GM10248 (cell line): Measurements from ENCODE around the gene CLCN2.
A peak's percentile ranks its signal among the peaks of the same experiment; 100 is the strongest.

ENCODE experiments used
- CTCF ChIA-PET: fragments of 300-600 bp; sonication (Branson Sonifier 250); formaldehyde crosslinking; extraction: SDS; loops from one replicate; lab custom pipeline; 2021; ENCODE audit warnings: antibody characterized with exemption; lab: Yijun Ruan, JAX
- POLR2A ChIA-PET: fragments of 350-650 bp; sonication (Branson Sonifier 250); formaldehyde crosslinking; extraction: SDS; loops from one replicate; lab custom pipeline; 2020; ENCODE audit warnings: antibody characterized with exemption; lab: Yijun Ruan, JAX
- DNase-seq: peaks from one replicate; pipeline ENCODE4 v3.0.0; 2012; ENCODE audit errors: extremely low spot score
- CTCF ChIP-seq: IDR thresholded peaks from 2 replicates; pipeline ENCODE4 v1.5.1; 2012; ENCODE audit warnings: mild to moderate bottlenecking, low read depth; ENCODE audit errors: extremely low read depth, missing control alignments, control extremely low read depth

The CLCN2 gene

DNA sequence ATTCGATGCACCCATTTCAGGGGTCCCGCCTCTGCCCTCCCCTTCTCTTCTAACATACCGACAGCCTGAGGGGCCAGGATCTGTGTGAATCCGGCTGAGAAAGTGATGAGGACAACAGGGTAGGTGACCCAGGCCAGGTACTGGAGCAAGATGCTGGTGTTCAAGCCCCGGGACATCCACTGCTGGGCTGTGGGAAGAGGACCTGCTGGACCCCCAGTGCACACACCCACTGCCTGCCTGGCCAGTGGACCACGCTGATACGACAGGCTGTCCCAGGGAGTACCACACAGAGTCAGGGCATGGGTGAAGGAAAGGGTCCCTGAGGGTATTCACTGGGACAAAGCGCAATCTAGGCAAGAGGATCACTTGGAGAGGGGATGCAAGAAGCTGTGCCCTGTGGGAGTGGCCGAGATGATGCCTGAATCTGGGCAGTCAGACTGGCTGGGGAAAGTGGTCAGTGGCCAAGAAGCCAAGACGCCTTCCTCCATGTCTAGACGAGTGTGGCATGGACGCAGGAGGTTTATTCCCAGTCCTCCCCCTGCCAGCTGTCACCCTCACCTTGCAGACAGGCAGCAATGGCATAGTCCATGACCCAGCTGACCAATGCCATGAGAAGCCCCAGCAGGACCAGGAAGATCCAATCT is 3.2 kb downstream of the CLCN2 start:
- ChIA-PET POLR2A (interaction anchor here (0.7 kb wide), 1 partner anchor 32 kb away, joined by 3 read pairs; no protein-coding TSS in a partner anchor), CTCF (interaction anchor here (2.8 kb wide), 1 partner anchor 182 kb away, joined by 10 read pairs; no protein-coding TSS in a partner anchor)
- DNase-seq: no peak
- TF ChIP-seq CTCF: no peak

- ChIA-PET CTCF (no interaction called here), POLR2A (interaction anchor here (0.7 kb wide), 1 partner anchor 31 kb away, joined by 3 read pairs; no protein-coding TSS in a partner anchor)
- no peak for TF ChIP-seq CTCF
- no peak for DNase-seq
Observed at GRCh38 chr3:184357248-184358123, 3.9 kb downstream of the CLCN2 start.

GRCh38 chr3:184355261-184356040 is 6.0 kb downstream of the CLCN2 start:
- CTCF ChIA-PET: interaction anchor here (0.9 to 3.3 kb wide), 6 partner anchors 11 to 158 kb away, joined by 3 to 18 read pairs (median 3); partner anchors contain the start of gene FAM131A
- no peak for TF ChIP-seq CTCF
- POLR2A ChIA-PET: no interaction called here
- no peak for DNase-seq

GRCh38 chr3:184354754-184355153 is 6.7 kb downstream of the CLCN2 start:
- DNase-seq: no peak
- CTCF ChIA-PET: interaction anchor here (0.9 to 3.3 kb wide), 5 partner anchors 17 to 159 kb away, joined by 3 to 18 read pairs (median 3); partner anchors contain the start of gene FAM131A
- POLR2A ChIA-PET: no interaction called here
- TF ChIP-seq CTCF: no peak

DNA sequence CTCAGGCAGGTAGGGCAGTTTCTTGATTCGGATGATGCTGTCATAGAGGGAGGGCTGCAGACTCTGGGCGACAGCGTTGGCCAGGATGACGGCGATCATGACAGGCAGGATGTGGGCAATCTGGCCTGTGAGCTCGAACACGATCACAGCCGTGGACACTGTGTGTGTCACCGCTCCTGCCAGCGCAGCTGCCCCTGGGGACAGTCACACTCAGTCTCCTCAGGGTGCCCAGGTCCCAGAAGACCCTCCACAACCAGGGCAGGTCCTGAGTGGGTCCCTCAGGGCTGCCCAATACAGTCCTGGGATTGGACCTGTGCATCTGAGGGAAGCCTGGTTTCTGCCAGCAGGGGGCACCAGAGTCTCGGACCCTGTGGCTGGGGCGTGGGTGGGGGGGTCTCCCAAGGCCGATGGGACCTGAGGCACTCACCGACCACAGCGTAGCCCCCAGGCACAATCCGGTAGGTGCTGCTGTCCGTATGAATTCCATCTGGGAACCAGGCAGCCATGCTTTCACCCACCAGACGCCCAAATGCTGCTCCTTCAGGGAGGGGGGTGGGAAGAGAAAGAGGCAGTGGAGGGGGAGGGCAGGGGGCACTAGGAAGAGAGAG is 7.2 kb downstream of the CLCN2 start:
- POLR2A ChIA-PET: interaction anchor here (0.6 kb wide), 1 partner anchor 36 kb away, joined by 5 read pairs; no protein-coding TSS in a partner anchor
- peak; percentile 84 for DNase-seq
- CTCF ChIA-PET: interaction anchor here (0.8 to 3.3 kb wide), 20 partner anchors 8 to 196 kb away, joined by 3 to 31 read pairs (median 4); partner anchors contain the start of genes CLCN2, FAM131A and POLR2H
- peak; percentile 87 for TF ChIP-seq CTCF

DNA sequence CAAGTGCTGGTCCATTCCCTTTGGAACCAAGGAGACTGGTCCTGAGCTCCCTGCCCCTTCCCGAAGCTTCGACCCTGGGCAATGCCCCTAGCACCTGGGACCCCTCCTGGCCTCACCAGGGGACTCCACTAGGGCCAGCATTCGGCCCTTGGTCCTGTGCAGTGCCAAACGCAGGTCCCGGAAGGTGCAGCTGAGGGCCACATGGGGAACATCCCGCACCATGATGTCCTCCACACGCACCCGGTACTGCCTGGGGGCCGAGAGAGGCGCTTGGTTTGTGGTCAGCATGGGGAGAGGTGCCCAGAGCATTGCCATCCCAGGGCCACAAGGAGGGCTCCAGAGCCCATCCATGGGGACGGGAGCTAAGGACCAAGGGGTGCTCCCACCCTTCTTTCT is 7.9 kb downstream of the CLCN2 start:
- no peak for DNase-seq
- POLR2A ChIA-PET: interaction anchor here (0.6 kb wide), 1 partner anchor 35 kb away, joined by 5 read pairs; no protein-coding TSS in a partner anchor
- no peak for TF ChIP-seq CTCF
- CTCF ChIA-PET: interaction anchor here (0.8 to 3.3 kb wide), 19 partner anchors 8 to 197 kb away, joined by 3 to 31 read pairs (median 4); partner anchors contain the start of genes CLCN2, FAM131A and POLR2H
